Effector memory CD4-positive, alpha-beta T cell (primary cell): Measurements from ENCODE around the gene ZNRF2.

Source experiments
- DNase-seq, 3 donors: peaks; one replicate each; pipeline ENCODE4 v3.0.0-alpha.2; 2020
- H3K27ac ChIP-seq: 2 replicates; pipeline ENCODE4 v1.7.0; 2013; ENCODE audit warnings: mild to moderate bottlenecking, low read length, moderate library complexity; ENCODE audit not compliant: insufficient read depth, poor library complexity, severe bottlenecking
- H3K27me3 ChIP-seq: replicated peaks from 2 replicates; pipeline ENCODE4 v1.7.0; 2013; ENCODE audit warnings: mild to moderate bottlenecking, low read length; ENCODE audit not compliant: insufficient read depth, control insufficient read depth, poor library complexity, severe bottlenecking
- H3K36me3 ChIP-seq: 2 replicates; pipeline ENCODE4 v1.7.0; 2013; ENCODE audit warnings: mild to moderate bottlenecking, low read length, moderate library complexity; ENCODE audit not compliant: control insufficient read depth, insufficient read depth
- H3K4me1 ChIP-seq: 2 replicates; pipeline ENCODE4 v1.7.0; 2013; ENCODE audit warnings: low read length, mild to moderate bottlenecking; ENCODE audit not compliant: control insufficient read depth, insufficient read depth, poor library complexity, severe bottlenecking
- H3K4me3 ChIP-seq: 2 replicates; pipeline ENCODE4 v1.7.0; 2013; ENCODE audit warnings: low read length, low read depth, mild to moderate bottlenecking; ENCODE audit not compliant: insufficient read depth, poor library complexity, severe bottlenecking
- H3K9me3 ChIP-seq: 2 replicates; pipeline ENCODE4 v1.7.0; 2013; ENCODE audit warnings: mild to moderate bottlenecking, low read length, moderate library complexity; ENCODE audit not compliant: control insufficient read depth

The ZNRF2 gene

GRCh38 chr7:30302656-30303311, 18.4 kb downstream of the ZNRF2 start:
- H3K4me1 ChIP-seq: peaks cover 16% of the 10 kb centered on the region
- H3K4me3 ChIP-seq: no peak overlapping the region
- H3K9me3 ChIP-seq: no peaks in the 10 kb centered on the region
- DNase-seq: no peak
- H3K36me3 ChIP-seq: no peaks in the 10 kb centered on the region
- no peaks in the 10 kb centered on the region for H3K27me3 ChIP-seq
- no peak overlapping the region for H3K27ac ChIP-seq

- no peak for DNase-seq
- H3K4me1 ChIP-seq: peaks cover 16% of the 10 kb centered on the region
- H3K4me3 ChIP-seq: no peak overlapping the region
- no peaks in the 10 kb centered on the region for H3K36me3 ChIP-seq
- H3K27me3 ChIP-seq: no peaks in the 10 kb centered on the region
- no peaks in the 10 kb centered on the region for H3K9me3 ChIP-seq
- no peak overlapping the region for H3K27ac ChIP-seq
Observed at GRCh38 chr7:30303312-30304039, 19.1 kb downstream of the ZNRF2 start.

GRCh38 chr7:30304177-30304884, 19.9 kb downstream of the ZNRF2 start:
- Histone ChIP-seq H3K36me3 (no peaks in the 10 kb centered on the region), H3K27me3 (no peaks in the 10 kb centered on the region), H3K4me3 (no peak overlapping the region), H3K4me1 (peaks cover 16% of the 10 kb centered on the region), H3K27ac (no peak overlapping the region), H3K9me3 (no peaks in the 10 kb centered on the region)
- DNase-seq: no peak

GRCh38 chr7:30306976-30307375, 22.6 kb downstream of the ZNRF2 start:
- Histone ChIP-seq H3K36me3 (no peaks in the 10 kb centered on the region), H3K27ac (no peak overlapping the region), H3K27me3 (no peaks in the 10 kb centered on the region), H3K9me3 (no peaks in the 10 kb centered on the region), H3K4me1 (peaks cover 19% of the 10 kb centered on the region), H3K4me3 (no peak overlapping the region)
- no peak for DNase-seq

GRCh38 chr7:30308389-30308788, 24.0 kb downstream of the ZNRF2 start:
- H3K9me3 ChIP-seq: no peaks in the 10 kb centered on the region
- H3K4me3 ChIP-seq: no peak overlapping the region
- H3K4me1 ChIP-seq: peaks cover 19% of the 10 kb centered on the region
- H3K36me3 ChIP-seq: no peaks in the 10 kb centered on the region
- DNase-seq: no peak
- H3K27ac ChIP-seq: no peak overlapping the region
- H3K27me3 ChIP-seq: no peaks in the 10 kb centered on the region

GRCh38 chr7:30309302-30309701, 24.9 kb downstream of the ZNRF2 start:
- Histone ChIP-seq H3K4me3 (no peak overlapping the region), H3K27ac (no peak overlapping the region), H3K9me3 (no peaks in the 10 kb centered on the region), H3K36me3 (no peaks in the 10 kb centered on the region), H3K4me1 (peaks cover 19% of the 10 kb centered on the region), H3K27me3 (no peaks in the 10 kb centered on the region)
- no peak for DNase-seq

GRCh38 chr7:30309842-30310435, 25.5 kb downstream of the ZNRF2 start:
- Histone ChIP-seq H3K27ac (no peak overlapping the region), H3K36me3 (no peaks in the 10 kb centered on the region), H3K9me3 (no peaks in the 10 kb centered on the region), H3K4me3 (no peak overlapping the region), H3K27me3 (no peaks in the 10 kb centered on the region), H3K4me1 (peaks cover 19% of the 10 kb centered on the region)
- DNase-seq: no peak

- Histone ChIP-seq H3K4me1 (peaks cover 17% of the 10 kb centered on the region), H3K9me3 (no peaks in the 10 kb centered on the region), H3K27me3 (no peaks in the 10 kb centered on the region), H3K36me3 (no peaks in the 10 kb centered on the region), H3K27ac (no peak overlapping the region), H3K4me3 (no peak overlapping the region)
- DNase-seq: no peak
Observed at GRCh38 chr7:30310674-30311362, 26.4 kb downstream of the ZNRF2 start.

- Histone ChIP-seq H3K4me1 (peaks cover 4% of the 10 kb centered on the region), H3K27ac (no peak overlapping the region), H3K4me3 (no peak overlapping the region), H3K9me3 (no peaks in the 10 kb centered on the region), H3K27me3 (no peaks in the 10 kb centered on the region), H3K36me3 (no peaks in the 10 kb centered on the region)
- no peak for DNase-seq
Observed at GRCh38 chr7:30312178-30312577, 27.8 kb downstream of the ZNRF2 start.
